Breast epithelium (tissue), 4 donors: Measurements from ENCODE around the gene HEATR1. TPM values are rescaled to one million over a fixed set of nuclear protein-coding genes. Genes with fewer than 3 reads are reported as not detected.

Experiments used
- DNase-seq, 2 donors: peaks; one replicate each; pipeline ENCODE4 v3.0.0-alpha.2; 2019; ENCODE audit warnings: low spot score in 2 of 2
- H3K27ac ChIP-seq, 2 donors: fragments of 200-600 bp; sonication (generic) in 1 of 2; one replicate each; pipeline ENCODE4 v1.5.1; 2016 to 2019; ENCODE audit warnings: mild to moderate bottlenecking in 1 of 2
- H3K27me3 ChIP-seq, 2 donors: fragments of 200-600 bp; sonication (generic) in 1 of 2; one replicate each; pipeline versions ENCODE4 v1.5.1 to v1.6.0; 2017 to 2019; ENCODE audit warnings: control low read depth in 1 of 2, mild to moderate bottlenecking in 1 of 2
- H3K36me3 ChIP-seq: fragments of 200-600 bp; one replicate; pipeline ENCODE4 v1.5.1; 2019
- H3K4me1 ChIP-seq, 2 donors: fragments of 200-600 bp; sonication (generic); one replicate each; pipeline ENCODE4 v1.5.1; 2016 to 2019; ENCODE audit warnings: control low read depth in 1 of 2
- H3K4me3 ChIP-seq, 3 donors: fragments of 200-600 bp; sonication (generic); 1 replicate in 2 of 3; 2 replicates in 1 of 3; pipeline ENCODE4 v1.5.1; 2016 to 2019; ENCODE audit warnings: mild to moderate bottlenecking in 3 of 3, moderate library complexity in 2 of 3
- H3K9me3 ChIP-seq, 2 donors: fragments of 200-600 bp; sonication (generic) in 1 of 2; one replicate each; pipeline ENCODE4 v1.5.1; 2016 to 2019; ENCODE audit warnings: control low read depth in 1 of 2
- POLR2A ChIP-seq: fragments of 450-650 bp; IDR thresholded peaks from one replicate; pipeline ENCODE4 v1.6.1; 2016; ENCODE audit warnings: antibody characterized with exemption, mild to moderate bottlenecking, moderate library complexity
- POLR2AphosphoS5 ChIP-seq, 3 donors: sonication (generic); formaldehyde crosslinking; IDR thresholded peaks; one replicate each; pipeline ENCODE4 v1.6.1; 2017; ENCODE audit warnings: antibody characterized with exemption in 3 of 3
- intact Hi-C: fragments of 100-400 bp; cut with DNase I; formaldehyde crosslinking; loops from one replicate; pipeline ENCODE4 v1.15.1; 2023; ENCODE audit warnings: low total_unique reads
- total RNA-seq, 3 donors: library from RNA; depleted of rRNA; stranded (reverse); fragments of >200 nt; gene quantifications; one replicate each; pipeline ENCODE4 v1.1.0, GENCODE V29; 2016
- TF ChIP-seq, protein P1 (sequence below), 3 donors: fragments of 450-650 bp; IDR thresholded peaks; one replicate each; pipeline ENCODE4 v1.5.1; 2016 to 2017; ENCODE audit warnings: antibody characterized with exemption in 3 of 3, mild to moderate bottlenecking in 3 of 3, moderate library complexity in 3 of 3

HEATR1 gene
- total RNA-seq, 3 donors from 2014 or later = 23.7 to 32.3 (median 30.5) TPM

DNA sequence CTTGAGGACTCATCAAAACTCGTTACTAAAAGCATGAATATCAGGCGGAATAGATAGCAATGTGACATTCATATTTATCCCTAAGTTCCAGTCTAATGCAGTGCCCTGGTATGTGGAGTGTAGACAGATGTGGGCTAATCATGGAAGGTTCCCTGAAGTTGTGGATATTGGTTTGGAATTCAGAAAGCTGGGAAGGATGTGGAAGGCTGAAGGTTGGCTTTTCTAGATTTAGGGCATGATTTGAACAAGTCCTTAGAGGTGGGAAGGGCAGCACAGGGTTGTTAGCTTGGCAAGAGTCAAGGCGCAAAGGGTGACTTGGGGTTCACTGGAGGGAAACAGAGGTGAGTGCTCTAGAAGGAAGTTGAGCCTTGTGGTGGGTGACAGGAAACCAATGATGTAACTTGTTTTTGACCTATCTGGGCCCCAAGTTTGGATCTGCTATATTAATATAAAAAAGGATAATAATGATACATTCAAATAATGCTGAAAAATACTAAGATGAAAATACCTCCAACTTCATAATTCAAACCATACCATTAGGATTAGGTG is 58.6 kb downstream of the HEATR1 start:
- intact Hi-C loops = no loop called here
- peaks cover 5% of the 10 kb centered on the region for H3K36me3 ChIP-seq
- no peaks in the 10 kb centered on the region for H3K9me3 ChIP-seq

DNA sequence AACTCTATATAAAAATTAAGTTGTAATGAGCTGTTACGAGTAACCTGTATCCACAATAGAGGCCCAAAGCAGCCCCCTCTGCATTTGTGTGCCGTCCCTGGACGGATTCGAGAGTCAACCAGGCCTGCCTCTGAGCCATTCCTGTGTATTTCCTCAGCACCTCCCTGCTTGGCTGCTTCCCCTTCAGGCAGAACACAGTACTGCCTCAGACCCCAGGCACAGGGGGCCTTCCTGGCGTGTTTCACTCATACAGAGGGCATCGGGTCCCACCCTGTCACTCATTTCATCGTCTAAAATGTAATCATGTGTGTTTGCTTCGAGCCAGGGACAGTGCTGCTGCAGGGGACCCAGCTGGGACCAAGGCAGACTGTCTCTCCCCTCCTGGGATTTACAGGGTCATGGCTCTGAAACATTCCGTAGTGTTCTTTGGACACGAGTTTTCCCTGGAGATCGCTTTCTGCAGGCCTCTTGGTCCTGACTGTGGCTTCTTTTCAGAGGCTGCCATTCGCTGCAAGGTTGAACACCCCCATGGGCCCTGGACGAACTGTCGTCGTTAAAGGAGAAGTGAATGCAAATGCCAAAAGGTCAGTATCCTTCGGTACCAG is 61.1 kb downstream of the HEATR1 start:
- DNase-seq = no peak
- intact Hi-C loops = no loop called here
- TF ChIP-seq POLR2A = no peak
- TF ChIP-seq POLR2AphosphoS5 (IDR thresholded peaks at IDR 0.05) = no peak
- TF ChIP-seq, protein P1, sequence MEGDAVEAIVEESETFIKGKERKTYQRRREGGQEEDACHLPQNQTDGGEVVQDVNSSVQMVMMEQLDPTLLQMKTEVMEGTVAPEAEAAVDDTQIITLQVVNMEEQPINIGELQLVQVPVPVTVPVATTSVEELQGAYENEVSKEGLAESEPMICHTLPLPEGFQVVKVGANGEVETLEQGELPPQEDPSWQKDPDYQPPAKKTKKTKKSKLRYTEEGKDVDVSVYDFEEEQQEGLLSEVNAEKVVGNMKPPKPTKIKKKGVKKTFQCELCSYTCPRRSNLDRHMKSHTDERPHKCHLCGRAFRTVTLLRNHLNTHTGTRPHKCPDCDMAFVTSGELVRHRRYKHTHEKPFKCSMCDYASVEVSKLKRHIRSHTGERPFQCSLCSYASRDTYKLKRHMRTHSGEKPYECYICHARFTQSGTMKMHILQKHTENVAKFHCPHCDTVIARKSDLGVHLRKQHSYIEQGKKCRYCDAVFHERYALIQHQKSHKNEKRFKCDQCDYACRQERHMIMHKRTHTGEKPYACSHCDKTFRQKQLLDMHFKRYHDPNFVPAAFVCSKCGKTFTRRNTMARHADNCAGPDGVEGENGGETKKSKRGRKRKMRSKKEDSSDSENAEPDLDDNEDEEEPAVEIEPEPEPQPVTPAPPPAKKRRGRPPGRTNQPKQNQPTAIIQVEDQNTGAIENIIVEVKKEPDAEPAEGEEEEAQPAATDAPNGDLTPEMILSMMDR (IDR thresholded peaks at IDR 0.05) = no peak

More for the DNA sequence above, 58.6 kb downstream of the HEATR1 start:
- Histone ChIP-seq H3K27me3 (no peaks in the 10 kb centered on the region), H3K4me1 (no peaks in the 10 kb centered on the region), H3K27ac (no peak overlapping the region), H3K4me3 (no peak overlapping the region)
- no peak for TF ChIP-seq POLR2A
- TF ChIP-seq, protein P1 (IDR thresholded peaks at IDR 0.05) = no peak
- no peak for TF ChIP-seq POLR2AphosphoS5 (IDR thresholded peaks at IDR 0.05)
- no peak for DNase-seq

DNA sequence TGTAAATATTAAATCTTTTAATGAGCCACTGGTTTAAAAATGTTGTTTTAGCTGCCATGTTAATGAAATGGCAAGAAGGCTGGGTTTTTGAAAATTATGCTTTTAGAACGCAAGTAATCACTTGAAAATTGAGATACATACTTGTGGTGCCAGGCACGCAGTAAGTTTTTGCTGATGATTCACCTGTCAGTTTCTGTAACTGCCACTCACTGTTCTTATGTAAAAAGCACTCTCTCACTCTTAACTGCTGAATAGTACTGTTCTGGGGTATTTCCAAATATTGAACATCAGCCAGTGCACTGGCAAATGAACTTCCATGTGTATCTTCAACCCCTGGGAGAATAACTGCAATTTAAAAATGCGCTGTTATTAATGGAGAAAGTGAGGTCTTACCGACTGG is 62.6 kb downstream of the HEATR1 start:
- TF ChIP-seq POLR2A (no peak), POLR2AphosphoS5 (IDR thresholded peaks at IDR 0.05) (no peak)
- TF ChIP-seq, protein P1 (IDR thresholded peaks at IDR 0.05) = no peak
- Histone ChIP-seq H3K27me3 (no peaks in the 10 kb centered on the region), H3K4me3 (no peak overlapping the region), H3K36me3 (no peaks in the 10 kb centered on the region), H3K9me3 (no peaks in the 10 kb centered on the region), H3K4me1 (no peaks in the 10 kb centered on the region), H3K27ac (no peak overlapping the region)
- DNase-seq = no peak
- intact Hi-C loops = no loop called here

More for the DNA sequence above, 61.1 kb downstream of the HEATR1 start:
- no peak overlapping the region for H3K4me3 ChIP-seq
- no peaks in the 10 kb centered on the region for H3K4me1 ChIP-seq
- H3K27me3 ChIP-seq = no peaks in the 10 kb centered on the region
- H3K9me3 ChIP-seq = no peaks in the 10 kb centered on the region
- peaks cover 2% of the 10 kb centered on the region for H3K36me3 ChIP-seq
- H3K27ac ChIP-seq = no peak overlapping the region

DNA sequence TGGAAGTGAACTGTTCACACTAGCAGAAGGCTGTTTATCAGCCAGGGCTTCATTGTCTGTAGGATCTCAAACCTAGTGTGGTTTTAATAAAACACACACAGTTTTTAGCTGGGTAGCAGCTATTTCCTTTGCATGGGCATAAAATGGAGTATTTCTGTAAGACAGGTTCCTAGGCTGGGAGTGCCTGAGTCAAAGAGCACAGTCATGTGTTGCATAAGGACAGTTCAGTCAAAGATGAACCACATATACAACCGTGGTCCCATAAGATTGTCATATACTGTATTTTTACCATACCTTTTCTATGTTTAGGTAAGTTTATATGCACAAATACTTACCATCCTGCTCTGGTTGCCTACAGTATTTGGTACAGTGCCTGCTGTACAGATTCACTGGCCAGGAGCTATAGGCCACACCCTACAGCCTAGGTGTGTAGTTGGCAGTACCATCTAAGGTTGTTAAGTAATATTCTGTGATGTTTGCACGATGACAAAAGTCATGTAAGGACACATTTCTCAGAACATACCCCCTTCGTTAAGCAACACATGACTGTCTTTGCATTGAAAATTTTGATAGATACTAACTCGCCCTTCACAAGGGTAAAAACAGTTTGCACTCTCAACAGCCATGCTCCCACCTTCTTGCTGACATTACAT is 63.4 kb downstream of the HEATR1 start:
- intact Hi-C loops = no loop called here
- Histone ChIP-seq H3K9me3 (no peaks in the 10 kb centered on the region), H3K27me3 (no peaks in the 10 kb centered on the region), H3K36me3 (no peaks in the 10 kb centered on the region), H3K27ac (no peak overlapping the region), H3K4me3 (no peak overlapping the region), H3K4me1 (no peaks in the 10 kb centered on the region)
- no peak for DNase-seq
- TF ChIP-seq POLR2AphosphoS5 (IDR thresholded peaks at IDR 0.05) (no peak), POLR2A (no peak)
- TF ChIP-seq, protein P1 (IDR thresholded peaks at IDR 0.05) = no peak

DNA sequence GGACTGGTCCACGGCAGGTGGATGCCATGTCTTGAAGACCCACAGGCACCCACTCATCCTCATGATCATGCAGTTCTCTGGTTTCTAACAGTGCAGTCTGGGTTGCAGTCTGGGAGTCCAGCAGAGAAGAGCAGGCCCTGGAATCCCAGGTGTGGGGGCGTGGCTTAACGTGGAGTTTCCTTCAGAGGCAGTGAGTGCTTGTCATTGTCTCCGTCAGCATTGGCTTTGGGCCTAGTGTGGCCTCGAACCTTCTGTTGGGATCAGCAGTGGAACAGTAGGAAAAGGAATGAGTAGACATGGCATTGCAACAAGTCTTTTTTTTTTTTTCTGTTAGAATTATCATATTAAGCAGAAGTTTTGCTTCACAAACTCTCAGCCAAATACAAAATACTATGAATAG is 67.8 kb downstream of the HEATR1 start:
- H3K4me1 ChIP-seq = no peaks in the 10 kb centered on the region
- TF ChIP-seq POLR2AphosphoS5 (IDR thresholded peaks at IDR 0.05) = no peak
- TF ChIP-seq, protein P1 (IDR thresholded peaks at IDR 0.05) = no peak
- no peak for TF ChIP-seq POLR2A
- DNase-seq = no peak
- no peak overlapping the region for H3K27ac ChIP-seq
- no peak overlapping the region for H3K4me3 ChIP-seq
- no peaks in the 10 kb centered on the region for H3K9me3 ChIP-seq
- H3K36me3 ChIP-seq = no peaks in the 10 kb centered on the region
- no peaks in the 10 kb centered on the region for H3K27me3 ChIP-seq
- intact Hi-C loops = no loop called here
